GOT3 (cell line): ENCODE results near the gene MAP2K7.
"Not testable (repeated sequence)": the region's sequence is repeated elsewhere in the genome, so short reads cannot be mapped to it uniquely, and the experiment has no call there.

Experiments used
- DNase-seq: peaks from one replicate; lab custom pipeline; 2025; ENCODE audit warnings: mixed read lengths; lab: John Stamatoyannopoulos, UW

Gene MAP2K7

GRCh38 chr19:7883796-7884570 is 19.7 kb upstream of the MAP2K7 start:
- DNase-seq = no peak

- no peak for DNase-seq
Measured at GRCh38 chr19:7885818-7886217, 17.9 kb upstream of the MAP2K7 start.

GRCh38 chr19:7887408-7888144 is 16.1 kb upstream of the MAP2K7 start:
- DNase-seq = no peak

- no peak for DNase-seq
Measured at GRCh38 chr19:7888145-7888825, 15.4 kb upstream of the MAP2K7 start, which contains the start of gene LRRC8E. Gene LRRC8E (plus strand): TSS chr19:7888510. CDS start chr19:7895604, 7,094 bp downstream.

- no peak for DNase-seq
Measured at GRCh38 chr19:7888826-7889217, 14.9 kb upstream of the MAP2K7 start.

- not testable (repeated sequence) for DNase-seq
Measured at GRCh38 chr19:7893362-7894101, 10.1 kb upstream of the MAP2K7 start.

- DNase-seq = no peak
Measured at GRCh38 chr19:7894612-7895309, 8.9 kb upstream of the MAP2K7 start.

- DNase-seq = no peak
Measured at GRCh38 chr19:7895565-7895964, 8.1 kb upstream of the MAP2K7 start.

GRCh38 chr19:7897292-7897691 is 6.4 kb upstream of the MAP2K7 start:
- no peak for DNase-seq

GRCh38 chr19:7898967-7899366 is 4.7 kb upstream of the MAP2K7 start:
- DNase-seq = no peak

- no peak for DNase-seq
Measured at GRCh38 chr19:7899751-7900378, 3.8 kb upstream of the MAP2K7 start.

- DNase-seq = no peak
Measured at GRCh38 chr19:7900401-7900870, 3.2 kb upstream of the MAP2K7 start.

GRCh38 chr19:7900931-7901330 is 2.7 kb upstream of the MAP2K7 start:
- no peak for DNase-seq

GRCh38 chr19:7901337-7901736 is 2.3 kb upstream of the MAP2K7 start:
- no peak for DNase-seq

- DNase-seq = no peak
Measured at GRCh38 chr19:7902796-7903243, 857 bp upstream of the MAP2K7 start.

GRCh38 chr19:7904074-7905020 is 670 bp downstream of the MAP2K7 start:
- DNase-seq = no peak

GRCh38 chr19:7905268-7905667 is 1.6 kb downstream of the MAP2K7 start:
- no peak for DNase-seq

- no peak for DNase-seq
Measured at GRCh38 chr19:7905859-7906258, 2.2 kb downstream of the MAP2K7 start.

- DNase-seq = no peak
Measured at GRCh38 chr19:7907122-7907521, 3.4 kb downstream of the MAP2K7 start.

- DNase-seq = no peak
Measured at GRCh38 chr19:7907544-7907943, 3.9 kb downstream of the MAP2K7 start.
